GM15510 (cell line): ENCODE measurements around the gene IFIH1.

ENCODE experiments used
- POLR2A ChIP-seq: IDR thresholded peaks from 3 replicates; pipeline ENCODE4 v1.6.1; 2011; ENCODE audit warnings: borderline replicate concordance; ENCODE audit not compliant: insufficient read length; ENCODE audit errors: extremely low read depth

Gene IFIH1

GRCh38 chr2:162318328-162319180 is at the start of gene IFIH1:
Gene IFIH1, minus strand, starts transcription at chr2:162318684. Its CDS starts 377 bp downstream, at chr2:162318307.
- TF ChIP-seq POLR2A, result peak; percentile 33

DNA sequence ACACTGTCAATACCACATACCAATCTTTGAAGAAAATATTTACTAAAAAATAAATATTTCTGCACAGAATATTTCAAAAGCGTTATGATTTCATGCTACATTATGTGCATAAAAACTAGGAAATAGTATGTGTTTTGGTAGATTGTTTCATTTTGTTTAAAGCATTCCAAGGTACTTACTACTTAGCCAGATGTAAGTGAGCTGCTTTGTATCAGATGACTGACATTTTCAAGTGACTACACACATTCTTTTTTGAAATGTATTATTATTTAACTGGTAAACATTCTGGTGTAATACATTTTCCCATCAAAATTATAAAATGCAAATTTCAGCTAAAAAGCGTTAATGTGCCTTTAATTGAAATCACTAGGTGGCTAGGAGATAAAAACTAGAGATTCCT is 46.9 kb upstream of the IFIH1 start:
- no peak for TF ChIP-seq POLR2A

DNA sequence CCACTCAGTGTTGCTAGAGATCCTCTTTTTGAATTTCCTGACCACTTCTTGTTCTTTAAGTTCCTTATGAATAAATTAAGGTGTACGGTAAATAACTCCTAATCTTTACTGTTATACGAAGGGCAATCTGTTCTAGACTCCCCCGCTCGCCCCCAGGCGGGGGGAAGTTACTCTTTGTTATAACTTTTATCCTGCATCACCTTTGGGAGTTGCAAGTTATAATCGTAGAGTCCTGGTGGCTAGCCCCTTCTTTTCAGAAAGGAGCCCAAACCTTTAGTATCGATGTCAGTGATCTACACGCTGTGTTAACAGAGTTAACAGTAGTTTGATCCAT is 26.1 kb upstream of the IFIH1 start:
- no peak for TF ChIP-seq POLR2A

- TF ChIP-seq POLR2A, result peak; percentile 59
These were observed 25.5 kb upstream of the IFIH1 start, which contains the start of gene GCA for GRCh38 chr2:162343824-162344616. Gene GCA, plus strand, starts transcription at chr2:162344132. Its CDS starts 117 bp downstream, at chr2:162344249.

DNA sequence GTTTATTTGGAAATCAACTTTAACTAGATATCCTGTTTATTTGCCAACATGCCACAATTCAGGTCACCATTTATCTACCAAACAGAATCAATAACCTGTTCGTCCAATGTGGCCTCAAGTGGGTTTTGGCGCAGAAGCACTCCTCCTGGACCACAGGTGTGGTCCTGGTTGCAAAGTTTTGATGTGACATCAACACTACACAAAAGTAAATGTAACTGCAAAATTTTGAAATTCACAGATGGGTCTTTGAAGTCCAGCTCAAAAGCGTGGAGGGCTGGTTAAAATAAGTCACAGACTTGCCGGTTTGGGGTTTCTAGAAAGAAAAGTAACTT is 25.0 kb upstream of the IFIH1 start:
- no peak for TF ChIP-seq POLR2A

- no peak for TF ChIP-seq POLR2A
These were observed 24.4 kb upstream of the IFIH1 start for GRCh38 chr2:162342841-162343240.

DNA sequence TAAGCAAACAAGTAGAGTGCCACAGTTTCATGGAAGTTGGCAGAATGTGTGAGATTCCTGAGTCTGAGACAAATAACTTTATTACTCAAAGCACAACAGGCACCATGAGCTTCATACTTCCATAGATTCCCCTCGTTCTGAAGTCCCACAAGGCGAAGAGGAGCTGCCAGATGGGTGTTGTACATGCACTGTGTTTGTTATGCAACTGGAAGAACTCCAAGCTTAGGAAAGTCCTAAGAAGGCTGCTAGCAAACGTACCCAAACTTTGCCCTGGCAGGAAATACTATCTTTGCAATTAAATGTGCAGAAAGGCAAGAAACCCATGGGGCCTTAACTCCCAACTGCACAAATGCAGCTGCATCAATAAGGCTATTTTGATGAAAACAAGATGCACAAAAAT is 23.8 kb upstream of the IFIH1 start:
- no peak for TF ChIP-seq POLR2A

- TF ChIP-seq POLR2A, result no peak
These were observed 22.3 kb upstream of the IFIH1 start for GRCh38 chr2:162340822-162341221.

GRCh38 chr2:162337868-162338267 is 19.4 kb upstream of the IFIH1 start:
- TF ChIP-seq POLR2A, result no peak

DNA sequence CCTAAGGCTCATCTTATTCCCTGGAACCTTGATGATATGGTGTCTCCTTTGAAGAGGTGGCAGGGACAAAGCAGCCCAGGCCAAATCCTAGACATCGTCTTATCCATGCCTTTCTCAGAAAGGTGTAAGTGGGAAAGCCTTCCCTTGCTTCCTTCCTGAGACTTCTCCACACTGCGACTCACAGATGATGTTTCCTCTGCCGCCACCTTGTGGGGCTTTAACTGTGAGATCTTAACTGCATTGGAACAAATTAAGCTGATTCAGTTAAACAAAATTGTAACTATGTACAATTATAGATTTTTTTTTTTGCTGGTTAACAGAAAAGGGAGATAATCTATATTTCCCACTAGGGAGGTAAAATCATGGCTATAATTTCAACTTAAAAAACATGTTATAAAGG is 15.5 kb upstream of the IFIH1 start:
- TF ChIP-seq POLR2A, result no peak

GRCh38 chr2:162330881-162331280 is 12.4 kb upstream of the IFIH1 start:
- TF ChIP-seq POLR2A, result no peak

GRCh38 chr2:162328424-162329157 is 10.1 kb upstream of the IFIH1 start:
- no peak for TF ChIP-seq POLR2A

DNA sequence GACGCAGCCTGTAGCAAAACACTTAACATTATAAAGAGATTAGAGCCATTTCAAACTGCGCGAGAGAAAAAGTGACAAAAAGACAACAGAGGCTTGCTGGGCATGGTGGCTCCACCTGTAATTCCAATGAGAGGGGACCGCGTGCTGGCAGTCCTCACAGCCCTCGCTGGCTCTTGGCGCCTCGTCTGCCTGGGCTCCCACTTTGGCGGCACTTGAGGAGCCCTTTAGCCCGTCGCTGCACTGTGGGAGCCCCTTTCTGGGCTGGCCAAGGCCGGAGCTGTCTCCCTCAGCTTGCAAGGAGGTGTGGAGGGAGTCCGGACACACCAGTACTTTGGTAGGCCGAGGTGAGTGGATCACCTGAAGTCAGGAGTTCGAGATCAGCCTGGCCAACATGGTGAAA is 9.3 kb upstream of the IFIH1 start:
- TF ChIP-seq POLR2A, result no peak

DNA sequence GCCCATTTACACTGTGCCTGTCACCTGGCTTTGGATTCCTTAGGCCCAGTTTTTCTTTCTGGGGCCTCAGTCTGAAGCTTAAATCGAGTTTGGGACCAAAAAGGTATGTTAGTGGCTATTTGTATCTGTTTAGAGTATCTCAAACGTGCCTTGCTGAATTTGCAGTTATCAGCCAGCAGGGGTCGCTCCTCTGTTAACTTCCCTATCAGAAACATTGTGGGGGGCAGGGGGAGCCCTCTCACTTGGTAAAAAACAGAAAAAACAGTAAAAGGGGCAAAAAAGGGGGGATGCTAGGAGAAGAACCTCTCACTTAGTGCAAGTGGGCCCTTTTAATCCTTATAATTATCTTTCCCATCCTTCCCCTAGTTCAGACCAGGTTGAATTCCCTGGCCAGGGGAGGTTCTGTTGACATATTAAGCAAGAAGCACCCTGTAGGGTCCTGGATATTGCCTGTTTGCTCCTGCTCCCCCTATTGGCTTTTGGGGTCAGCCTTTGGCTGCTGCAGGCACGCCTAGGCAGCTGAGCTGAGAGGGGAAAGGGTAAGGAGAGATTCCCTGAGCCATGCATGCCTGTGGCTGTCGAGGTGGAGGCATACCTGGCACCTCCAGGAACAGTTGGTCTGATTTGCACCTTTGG is 8.8 kb upstream of the IFIH1 start:
- no peak for TF ChIP-seq POLR2A

GRCh38 chr2:162324953-162325352 is 6.5 kb upstream of the IFIH1 start:
- no peak for TF ChIP-seq POLR2A
